GM18505 (cell line): ENCODE results near the gene CETP.
"Not testable (repeated sequence)": the region's sequence is repeated elsewhere in the genome, so short reads cannot be mapped to it uniquely, and the experiment has no call there.

Source experiments
- ATAC-seq: cut with Tn5 transposase; IDR thresholded peaks from one replicate; pipeline ENCODE4 v1.9.1; 2021; ENCODE audit not compliant: unreplicated experiment
- POLR2A ChIP-seq: IDR thresholded peaks from 4 replicates; pipeline ENCODE4 v1.6.1; 2011; ENCODE audit warnings: borderline replicate concordance; ENCODE audit not compliant: insufficient read depth, insufficient read length; ENCODE audit errors: extremely low read depth

The CETP gene

GRCh38 chr16:56930486-56931270, 31.1 kb upstream of the CETP start:
- ATAC-seq, result no peak
- TF ChIP-seq POLR2A, result no peak

GRCh38 chr16:56931271-56931891, 30.4 kb upstream of the CETP start:
- TF ChIP-seq POLR2A, result no peak
- peak; percentile 43 for ATAC-seq

DNA sequence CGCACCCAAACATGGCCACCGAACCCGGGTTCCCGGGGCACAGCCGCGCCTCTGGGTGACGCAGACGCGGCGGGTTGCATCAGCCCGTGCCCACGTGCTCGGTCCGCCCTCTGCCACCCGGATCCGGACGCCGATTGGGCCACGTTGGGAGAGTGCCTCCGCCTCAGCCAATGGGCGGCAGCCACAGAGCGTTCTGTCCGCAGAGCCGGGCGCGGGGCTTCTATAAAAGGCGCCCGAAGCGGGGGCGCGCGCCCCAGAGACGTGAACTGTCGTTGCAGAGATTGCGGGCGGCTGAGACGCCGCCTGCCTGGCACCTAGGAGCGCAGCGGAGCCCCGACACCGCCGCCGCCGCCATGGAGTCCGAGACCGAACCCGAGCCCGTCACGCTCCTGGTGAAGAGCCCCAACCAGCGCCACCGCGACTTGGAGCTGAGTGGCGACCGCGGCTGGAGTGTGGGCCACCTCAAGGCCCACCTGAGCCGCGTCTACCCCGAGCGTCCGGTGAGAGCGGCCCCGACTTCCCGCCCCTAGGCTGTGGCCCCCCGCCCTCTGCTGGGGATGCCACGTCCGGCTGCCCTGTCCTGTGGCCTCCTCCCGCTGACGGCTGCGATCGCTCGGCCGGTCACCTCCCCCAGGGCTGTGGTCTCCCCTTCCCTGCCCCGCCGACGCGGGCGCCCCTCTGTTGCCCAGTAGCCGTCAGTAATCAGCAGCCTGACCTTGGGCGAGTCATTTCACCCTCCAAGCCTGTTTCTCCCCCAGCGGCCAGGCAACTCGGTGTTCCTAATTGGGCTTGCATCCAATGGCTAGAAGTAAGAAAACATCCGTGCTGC, 29.6 kb upstream of the CETP start, which contains the start of gene HERPUD1:
TSS of gene HERPUD1 (plus strand) at position 251 of the 829 bp plus-strand sequence. CDS start at position 354, 103 bp downstream.
- peak; percentile 99 for TF ChIP-seq POLR2A
- peak; percentile 85 for ATAC-seq

GRCh38 chr16:56932721-56933619, 28.8 kb upstream of the CETP start:
- TF ChIP-seq POLR2A, result peak; percentile 59
- no peak for ATAC-seq

DNA sequence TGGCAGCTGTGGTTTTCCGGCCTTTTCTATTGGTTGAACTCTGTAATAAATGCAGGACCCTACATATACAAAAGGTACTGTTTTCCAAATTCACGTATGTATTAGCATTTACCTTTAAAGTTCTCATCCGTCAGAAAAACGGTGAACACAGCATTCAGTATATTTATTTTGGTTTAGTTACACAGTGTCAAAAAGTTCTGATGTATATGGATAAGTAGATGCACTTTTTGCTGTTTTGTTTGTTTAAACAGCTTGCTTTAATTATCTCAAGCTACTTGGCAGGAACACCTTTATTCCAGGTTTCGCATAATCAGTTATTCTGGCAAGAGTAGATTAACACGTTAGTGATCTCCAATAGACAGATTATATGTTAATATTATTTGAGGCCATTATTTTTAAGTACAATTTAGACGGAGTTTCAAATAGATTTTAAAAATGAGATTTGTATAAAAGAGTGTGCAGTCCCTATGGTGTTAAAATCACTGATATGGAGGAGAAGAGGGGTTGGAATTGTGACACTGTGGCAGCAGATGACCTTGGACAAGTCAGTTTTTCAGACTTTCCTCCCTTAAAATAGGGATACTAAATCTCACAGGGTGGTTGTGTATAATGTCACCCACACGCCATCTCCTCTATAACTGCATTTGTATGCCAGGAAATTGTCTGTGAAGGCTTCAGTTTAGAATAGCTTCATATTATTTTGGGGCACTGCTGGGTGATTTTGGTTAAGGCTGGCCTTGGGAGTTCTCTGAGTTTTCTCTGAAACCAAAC, 27.7 kb upstream of the CETP start:
- ATAC-seq, result no peak
- peak; percentile 16 for TF ChIP-seq POLR2A

DNA sequence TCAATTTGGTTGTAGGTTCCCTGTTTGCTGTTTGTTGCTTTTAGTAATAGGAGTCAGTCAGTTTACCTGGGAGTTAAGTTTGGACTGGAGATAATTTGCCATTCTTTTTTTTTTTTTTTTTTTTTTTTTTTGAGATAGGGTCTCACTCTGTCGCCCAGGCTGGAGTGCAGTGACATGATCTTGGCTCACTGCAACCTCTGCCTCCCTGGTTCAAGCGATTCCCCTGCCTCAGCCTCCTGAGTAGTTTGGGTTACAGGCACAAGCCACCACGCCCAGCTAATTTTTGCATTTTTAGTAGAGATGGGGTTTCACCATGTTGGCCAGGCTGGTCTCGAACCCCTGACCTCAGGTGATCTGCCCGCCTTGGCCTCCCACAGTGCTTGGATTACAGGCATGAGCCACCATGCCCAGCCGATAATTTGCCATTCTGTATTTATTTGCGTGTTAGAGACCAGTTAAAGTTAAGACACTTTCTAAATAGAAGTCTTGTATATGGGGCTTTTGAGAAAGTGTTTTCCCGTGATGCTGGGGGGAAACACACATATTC, 27.1 kb upstream of the CETP start:
- not testable (repeated sequence) for ATAC-seq

GRCh38 chr16:56935201-56935600, 26.5 kb upstream of the CETP start:
- no peak for TF ChIP-seq POLR2A
- no peak for ATAC-seq

GRCh38 chr16:56936491-56936890, 25.3 kb upstream of the CETP start:
- TF ChIP-seq POLR2A, result no peak
- no peak for ATAC-seq

DNA sequence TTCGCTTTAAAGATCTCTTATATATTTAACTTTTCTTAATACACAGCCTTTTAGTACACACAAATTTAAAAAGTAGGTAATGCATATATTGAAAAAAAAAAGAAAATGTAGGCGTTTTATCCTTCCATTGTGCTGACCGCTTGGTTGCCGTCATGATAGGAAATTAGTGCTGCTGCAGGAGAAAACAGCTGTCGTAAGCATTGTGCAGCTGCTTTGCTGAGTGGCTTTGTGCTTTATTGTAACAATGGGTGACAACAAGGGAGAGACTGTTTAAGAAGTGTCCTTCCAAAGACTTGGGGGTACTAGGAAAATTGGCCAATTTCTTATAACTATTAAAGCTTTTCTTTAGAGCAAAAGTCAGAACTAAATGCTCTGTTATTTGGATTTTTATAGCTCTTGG, 24.8 kb upstream of the CETP start:
- no peak for ATAC-seq
- TF ChIP-seq POLR2A, result no peak

DNA sequence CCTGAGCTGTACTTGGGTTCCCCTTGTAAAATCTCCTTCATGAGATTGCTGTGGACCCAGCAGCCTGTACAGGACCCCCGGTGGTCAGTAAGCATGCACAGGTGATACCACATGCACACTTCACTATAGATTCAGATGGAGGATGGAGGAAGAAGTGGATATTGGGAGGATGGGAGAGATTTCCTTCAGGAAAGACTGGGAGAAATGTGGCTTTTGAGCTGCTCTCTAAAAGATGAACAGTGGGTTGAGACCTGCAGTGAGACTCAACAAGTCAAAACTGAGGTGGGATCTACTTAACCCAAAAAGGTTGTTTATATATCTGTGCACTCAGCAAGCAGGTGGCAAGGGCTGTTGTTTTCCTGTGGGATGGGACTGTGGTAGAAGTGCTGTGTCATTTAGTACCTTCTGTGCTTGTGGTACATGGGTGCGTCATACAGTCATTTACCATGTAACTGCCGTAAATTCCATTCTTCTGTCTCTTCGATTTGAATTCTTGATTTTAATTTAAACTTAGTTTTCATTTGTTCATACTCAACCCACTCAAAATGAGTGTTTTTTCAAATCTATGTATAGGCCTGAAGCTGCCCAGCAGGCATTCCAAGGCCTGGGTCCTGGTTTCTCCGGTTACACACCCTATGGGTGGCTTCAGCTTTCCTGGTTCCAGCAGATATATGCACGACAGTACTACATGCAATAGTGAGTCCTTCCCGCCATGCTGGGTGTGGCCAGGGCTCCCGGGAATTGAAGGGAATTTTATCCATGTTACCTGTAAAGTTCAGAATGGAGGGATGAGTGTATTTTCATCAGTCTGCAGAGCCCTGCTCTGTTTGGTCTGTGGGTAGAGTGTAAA, 22.9 kb upstream of the CETP start:
- no peak for ATAC-seq

GRCh38 chr16:56939801-56940200, 21.9 kb upstream of the CETP start:
- TF ChIP-seq POLR2A, result no peak
- no peak for ATAC-seq

More for the DNA sequence above, 22.9 kb upstream of the CETP start:
- peak; percentile 45 for TF ChIP-seq POLR2A

DNA sequence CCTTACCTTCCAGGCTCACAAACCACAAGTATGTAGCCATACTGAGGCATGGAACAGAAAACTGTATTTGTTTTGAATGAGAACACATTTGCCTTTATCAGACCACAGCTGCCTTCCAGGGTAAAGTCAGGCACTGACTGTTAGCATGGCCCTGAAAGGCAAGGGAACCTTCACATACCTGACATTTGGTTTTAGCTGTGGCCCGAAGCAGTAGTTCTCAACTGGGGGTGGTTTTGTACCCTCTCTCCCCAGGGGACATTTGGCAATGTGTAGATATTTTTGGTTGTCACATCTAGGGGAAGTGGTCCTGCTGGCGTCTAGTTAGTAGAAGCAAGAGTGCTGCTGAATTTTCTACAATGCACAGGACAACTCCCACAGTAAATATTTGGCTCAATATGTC, 20.7 kb upstream of the CETP start:
- peak; percentile 40 for TF ChIP-seq POLR2A
- ATAC-seq, result no peak
